GM18861 (cell line): ENCODE data around the gene PTER.

Source experiments
- ATAC-seq: cut with Tn5 transposase; IDR thresholded peaks from one replicate; pipeline ENCODE4 v1.9.1; 2021; ENCODE audit not compliant: unreplicated experiment

Gene PTER, protein sequence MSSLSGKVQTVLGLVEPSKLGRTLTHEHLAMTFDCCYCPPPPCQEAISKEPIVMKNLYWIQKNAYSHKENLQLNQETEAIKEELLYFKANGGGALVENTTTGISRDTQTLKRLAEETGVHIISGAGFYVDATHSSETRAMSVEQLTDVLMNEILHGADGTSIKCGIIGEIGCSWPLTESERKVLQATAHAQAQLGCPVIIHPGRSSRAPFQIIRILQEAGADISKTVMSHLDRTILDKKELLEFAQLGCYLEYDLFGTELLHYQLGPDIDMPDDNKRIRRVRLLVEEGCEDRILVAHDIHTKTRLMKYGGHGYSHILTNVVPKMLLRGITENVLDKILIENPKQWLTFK

DNA sequence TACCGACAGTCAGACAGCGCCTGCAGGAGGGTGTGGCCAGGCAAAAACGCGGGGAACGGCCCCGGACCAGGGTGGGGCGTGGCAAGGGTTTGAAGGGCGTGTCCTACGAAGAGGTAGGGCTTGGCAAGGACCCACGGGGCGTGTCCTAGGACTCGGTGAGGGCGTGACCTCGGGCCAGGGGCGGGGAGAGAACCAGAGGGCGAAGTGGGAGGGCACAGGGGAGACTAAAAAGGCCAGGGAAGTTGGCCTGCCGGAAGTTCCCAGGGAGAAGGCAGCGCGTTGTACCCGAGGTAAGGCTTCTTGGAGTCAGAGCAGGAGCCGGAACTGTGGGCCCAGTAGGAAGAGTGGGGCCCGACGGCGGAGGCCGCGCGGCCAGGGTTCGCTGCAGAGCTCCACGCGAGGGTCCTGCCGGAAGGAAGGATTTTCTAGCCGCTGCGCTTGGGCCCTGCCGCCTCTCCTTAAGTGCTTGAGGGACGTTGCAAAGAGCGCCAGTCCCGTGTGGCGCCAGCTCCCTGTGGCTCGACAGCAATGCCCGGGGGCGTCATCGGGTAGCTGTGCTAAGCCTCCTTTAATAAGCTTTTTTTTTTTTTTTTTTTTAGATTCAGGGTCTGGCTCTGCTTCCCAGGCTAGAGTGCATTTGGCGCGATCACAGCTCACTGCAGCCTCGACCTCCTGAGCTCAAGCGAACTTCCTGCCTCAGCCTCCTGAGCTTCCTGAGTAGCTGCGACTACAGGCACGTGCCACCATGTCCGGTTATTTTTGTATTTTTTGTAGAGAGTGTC is at the start of gene PTER:
Gene PTER, plus strand, starts transcription at position 253 of the 782 bp plus-strand sequence. CDS start 47,375 bp downstream, outside the sequence.
- peak; percentile 97 for ATAC-seq

DNA sequence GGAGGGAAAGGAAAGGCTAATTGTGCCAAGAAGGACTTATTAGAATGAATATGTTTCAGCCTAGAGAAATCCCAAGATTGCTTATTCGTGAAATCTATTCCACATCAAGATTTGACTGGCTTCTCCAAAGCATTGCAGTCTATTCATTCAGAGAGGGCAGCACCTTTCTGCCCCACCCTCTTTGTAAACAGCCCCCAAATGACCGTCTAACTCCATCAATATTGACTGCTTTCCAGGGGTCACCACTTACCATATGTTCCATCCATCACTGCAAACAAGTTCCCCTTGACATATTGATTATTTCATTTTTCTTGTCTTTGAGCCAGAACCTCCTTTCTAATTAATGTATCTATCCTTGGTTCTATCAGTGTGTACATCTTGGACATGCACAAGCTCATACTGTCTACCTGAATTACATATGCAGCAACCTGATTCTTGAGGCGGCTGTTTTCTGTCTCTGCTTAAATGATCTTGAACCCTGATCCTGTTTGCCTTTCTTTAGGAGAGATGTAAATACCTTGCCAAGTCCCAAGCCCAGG is 44.2 kb upstream of the PTER start:
- ATAC-seq: no peak

DNA sequence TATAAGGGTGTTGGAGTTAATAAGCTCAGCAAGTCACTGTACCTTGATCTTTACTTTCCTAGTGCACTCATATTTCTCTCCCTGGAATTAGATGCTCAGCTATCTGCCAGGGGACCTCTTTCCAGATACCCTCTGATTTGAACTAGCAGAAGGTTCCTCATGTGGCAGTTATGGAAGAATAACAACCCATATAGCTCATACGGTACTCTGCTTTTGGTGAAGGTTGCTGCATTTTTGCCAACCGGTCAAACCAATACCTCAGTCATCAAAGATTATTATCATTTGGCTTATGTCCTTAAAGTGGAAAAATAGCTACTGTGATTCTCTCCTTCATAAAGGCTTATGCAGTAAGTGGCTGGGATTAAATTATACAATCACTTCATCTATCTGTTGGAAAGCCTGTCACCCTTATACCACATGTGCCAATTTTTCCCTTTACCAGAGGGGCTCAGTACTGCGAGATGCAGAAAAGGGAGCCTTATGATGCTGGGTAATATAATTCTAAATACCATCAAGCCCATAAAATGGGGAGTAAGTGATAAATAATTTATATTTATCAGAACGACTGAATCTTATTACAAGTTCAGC is 43.4 kb upstream of the PTER start:
- ATAC-seq: no peak

DNA sequence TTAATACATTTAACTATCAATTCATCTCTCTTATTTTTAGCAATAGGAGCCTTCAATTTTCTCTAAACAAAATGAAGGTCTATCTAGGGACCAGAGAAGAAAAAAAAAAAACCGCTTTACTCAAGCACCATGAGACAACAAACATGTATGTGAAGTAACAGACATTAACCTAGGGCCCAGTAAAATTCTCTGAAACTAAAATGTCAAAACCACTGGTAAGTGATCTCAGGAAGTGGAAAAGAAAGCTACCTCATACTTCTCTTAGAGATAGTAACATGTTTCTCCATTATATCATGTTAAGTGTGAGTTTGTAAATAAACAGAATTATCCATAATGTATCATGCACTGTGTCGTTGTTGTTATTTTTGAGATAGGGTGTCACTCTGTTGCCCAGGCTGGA is 35.4 kb upstream of the PTER start:
- peak; percentile 54 for ATAC-seq

DNA sequence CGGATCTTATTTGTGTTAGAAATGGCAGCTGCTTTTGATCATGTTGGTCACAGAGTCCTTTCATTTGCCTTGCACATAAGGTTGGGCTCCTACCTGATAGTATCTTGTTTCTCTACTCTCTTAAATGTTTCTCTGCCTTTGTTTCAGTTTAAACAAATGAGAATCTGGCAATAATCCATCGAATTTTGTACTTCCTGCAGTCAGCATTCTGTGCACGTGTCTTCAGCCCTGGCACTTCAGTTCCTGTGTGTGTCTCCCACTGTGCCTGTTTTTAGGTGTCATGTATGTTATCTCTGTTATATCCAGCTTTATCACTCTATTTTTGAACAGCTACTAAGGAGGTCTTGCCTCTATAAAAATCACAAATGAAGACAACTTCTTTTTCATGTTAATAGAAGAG is 28.4 kb upstream of the PTER start:
- no peak for ATAC-seq

DNA sequence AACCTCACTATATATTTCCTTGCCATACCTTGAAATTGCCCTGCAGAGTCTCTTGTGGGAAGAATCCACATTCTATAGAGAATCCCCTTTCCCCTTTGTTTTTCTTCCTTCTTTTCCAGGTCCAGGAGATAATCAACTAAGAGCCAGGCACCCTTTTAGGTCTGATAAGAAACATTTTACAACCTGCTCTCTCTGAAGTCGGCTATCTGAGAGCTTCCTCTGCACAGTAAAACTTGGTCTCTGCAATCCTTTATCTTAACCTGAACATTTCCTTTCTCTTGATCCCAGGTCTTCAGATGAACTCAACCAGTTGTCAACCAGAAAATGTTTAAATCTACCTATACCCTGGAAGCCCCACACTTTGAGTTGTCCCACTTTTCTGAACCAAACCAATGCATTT is 19.5 kb upstream of the PTER start:
- ATAC-seq: no peak

DNA sequence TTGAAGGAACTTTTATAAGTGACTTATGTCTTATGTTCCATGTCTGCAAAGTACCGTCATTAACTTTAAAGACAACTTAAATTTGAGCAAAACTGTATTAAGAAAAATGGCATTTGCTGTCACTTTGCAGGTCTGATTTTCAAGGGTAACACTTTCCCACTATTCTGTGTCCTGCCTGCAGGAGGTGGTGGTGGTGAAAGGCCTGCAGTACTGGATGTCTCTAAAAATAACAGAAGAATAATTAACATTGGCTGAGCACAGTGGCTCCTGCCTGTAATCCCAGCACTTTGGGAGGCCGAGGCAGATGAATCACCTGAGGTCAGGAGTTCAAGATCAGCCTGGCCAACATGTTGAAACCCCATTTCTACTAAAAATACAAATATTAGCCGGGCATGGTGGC is 13.2 kb upstream of the PTER start:
- no peak for ATAC-seq

DNA sequence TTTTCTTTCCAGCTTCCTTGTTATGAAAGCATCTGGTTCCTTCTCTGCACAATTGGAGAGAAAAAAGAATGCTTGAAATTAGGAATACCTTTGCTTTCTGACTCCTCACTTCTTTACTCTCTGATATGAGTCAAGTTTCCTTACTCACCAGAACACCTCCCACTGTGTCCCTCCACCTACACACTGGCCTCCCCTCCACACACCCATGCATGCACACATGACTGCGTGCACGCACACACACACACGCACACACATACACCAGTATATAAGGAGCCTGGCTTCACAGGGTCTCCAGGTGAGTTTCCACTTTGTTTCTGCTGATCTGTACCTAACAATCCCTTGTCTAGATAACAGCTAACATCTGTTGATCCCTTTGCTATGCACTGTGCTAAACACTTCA is 11.4 kb upstream of the PTER start:
- no peak for ATAC-seq

DNA sequence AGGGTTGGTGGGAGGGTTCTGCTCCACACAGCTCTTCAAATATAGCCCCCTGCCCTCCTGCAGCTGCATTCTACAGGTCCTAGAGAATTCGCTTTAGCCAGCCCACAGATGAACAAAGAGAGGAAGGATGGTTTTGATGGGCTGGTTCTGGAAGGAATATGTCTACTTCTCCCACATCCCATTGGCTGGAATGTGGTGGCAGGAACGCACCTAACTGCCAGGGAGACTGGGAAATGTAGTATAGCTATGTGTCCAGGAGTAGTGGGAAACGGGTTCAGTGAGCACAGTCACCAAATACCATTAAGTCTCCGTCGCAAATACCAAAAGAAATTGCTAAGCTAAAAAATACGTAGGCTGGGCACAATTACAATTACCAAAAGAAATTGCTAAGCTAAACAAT is 7.3 kb upstream of the PTER start:
- ATAC-seq: no peak

DNA sequence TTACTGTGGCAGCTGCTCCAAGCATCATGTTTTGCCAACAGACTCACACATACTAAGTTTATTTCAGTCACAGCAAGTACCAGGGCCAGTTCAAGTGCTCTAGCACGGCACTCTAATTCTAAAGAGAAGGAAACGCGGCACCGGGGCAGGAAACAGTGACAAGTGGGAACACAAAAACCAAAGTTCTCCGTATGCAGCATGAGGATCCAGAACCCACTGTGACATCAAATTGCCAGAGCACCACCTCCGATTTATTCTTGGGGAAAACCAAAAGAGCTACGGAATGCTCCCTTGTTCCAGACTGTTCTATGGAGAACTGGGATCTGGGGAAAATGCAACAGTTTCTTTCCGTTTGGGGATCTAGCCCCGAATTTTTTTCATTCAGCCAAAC is 448 bp upstream of the PTER start:
- ATAC-seq: peak; percentile 2

DNA sequence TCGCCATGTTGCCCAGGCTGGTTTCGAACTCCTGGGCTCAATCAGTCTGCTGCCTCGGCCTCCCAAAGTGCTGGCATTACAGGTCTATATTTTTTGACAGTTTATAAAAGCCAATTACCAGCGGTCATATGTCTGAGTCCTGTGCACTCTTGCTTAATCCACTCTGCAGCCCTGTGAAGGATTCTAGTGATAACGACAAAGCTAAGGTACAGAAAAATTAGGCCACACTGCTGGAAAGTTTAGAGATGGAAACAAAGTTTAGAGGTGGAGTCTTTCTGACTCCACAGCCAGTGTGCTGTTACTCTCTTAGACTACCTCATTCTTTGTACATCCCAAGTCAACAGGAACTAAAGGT is 707 bp downstream of the PTER start:
- no peak for ATAC-seq

DNA sequence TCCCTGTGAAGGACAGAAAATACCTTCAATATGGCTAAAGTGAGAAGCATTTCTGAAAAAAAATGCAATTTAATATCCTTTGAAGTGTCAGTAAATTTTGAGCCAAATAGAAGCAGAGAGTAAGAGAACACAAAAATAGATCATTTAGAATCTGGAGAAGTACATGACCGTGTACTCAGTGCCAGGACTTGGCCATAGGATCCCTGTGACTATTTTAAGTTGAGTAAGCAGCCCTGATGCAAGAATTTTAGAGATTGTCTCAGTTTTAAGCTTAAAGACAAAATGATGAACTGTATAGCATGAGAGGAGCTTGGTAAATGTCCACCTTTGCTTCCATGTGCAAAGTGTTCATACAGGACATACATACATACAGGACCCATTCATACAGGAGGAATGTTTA is 2.5 kb downstream of the PTER start:
- no peak for ATAC-seq

DNA sequence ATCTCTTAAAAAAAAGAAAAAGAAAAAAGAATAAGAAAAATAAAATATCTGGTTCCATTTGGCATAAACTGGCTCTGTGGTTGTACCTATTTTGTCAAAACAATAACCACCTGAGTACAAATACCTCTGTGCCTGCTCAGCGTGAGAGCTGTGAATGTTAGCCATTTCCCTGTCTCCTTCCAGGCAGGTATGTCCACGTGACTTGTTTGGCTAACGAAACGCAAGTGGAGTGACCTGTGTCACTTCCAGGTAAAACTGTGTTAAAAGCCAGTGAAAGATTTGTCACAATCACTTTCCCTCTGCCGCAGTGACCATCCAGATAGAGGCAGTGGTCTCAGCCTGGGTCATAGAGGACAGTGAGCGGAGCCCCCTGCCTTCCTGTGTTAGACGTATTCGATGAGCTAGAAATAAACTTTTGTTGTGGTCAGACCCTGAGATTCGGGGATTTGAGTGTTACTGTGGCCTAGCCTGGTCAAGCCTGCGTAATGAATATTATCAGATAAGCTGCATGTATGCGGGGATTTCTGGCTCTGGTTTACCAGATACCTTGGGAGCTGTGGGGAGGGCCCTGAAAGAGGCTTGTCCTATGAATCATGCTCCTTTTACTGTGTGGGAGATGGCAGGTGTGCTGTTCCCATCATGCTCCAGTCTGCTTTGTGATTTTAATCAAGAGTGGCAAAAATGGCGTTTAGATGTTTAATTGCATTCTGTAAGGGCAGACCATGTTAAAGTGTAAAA is 3.8 kb downstream of the PTER start:
- no peak for ATAC-seq

DNA sequence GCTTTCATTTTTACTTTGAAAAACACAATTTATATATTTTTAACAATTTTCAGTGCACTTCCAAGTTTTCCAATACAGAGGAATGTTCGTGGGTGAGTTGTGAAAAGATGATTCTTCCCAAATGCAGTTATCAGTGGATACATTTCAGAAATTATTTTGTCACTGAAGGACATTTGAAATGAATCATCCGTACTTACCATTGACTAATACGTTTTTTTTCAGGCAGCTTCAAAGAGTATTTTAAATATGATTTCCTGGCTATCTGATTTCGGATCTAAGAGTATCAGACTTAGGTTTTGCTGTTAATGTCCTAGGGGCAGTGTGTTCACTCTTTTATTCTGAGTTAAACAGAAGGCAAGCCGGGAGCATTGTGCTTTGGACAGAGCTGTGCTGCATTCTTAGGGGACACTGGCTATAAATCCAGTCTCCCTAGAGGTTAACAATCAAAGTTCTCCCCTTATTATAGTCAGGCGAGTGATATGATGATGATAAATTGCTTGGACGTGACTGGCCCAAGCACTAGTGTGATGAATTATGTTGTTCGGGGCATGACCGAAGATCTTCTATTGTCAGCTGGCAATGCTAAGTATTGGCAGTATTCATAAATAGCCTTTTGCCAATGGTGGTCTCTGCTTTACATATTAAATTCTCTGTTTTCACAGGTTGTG is 4.5 kb downstream of the PTER start:
- ATAC-seq: no peak

DNA sequence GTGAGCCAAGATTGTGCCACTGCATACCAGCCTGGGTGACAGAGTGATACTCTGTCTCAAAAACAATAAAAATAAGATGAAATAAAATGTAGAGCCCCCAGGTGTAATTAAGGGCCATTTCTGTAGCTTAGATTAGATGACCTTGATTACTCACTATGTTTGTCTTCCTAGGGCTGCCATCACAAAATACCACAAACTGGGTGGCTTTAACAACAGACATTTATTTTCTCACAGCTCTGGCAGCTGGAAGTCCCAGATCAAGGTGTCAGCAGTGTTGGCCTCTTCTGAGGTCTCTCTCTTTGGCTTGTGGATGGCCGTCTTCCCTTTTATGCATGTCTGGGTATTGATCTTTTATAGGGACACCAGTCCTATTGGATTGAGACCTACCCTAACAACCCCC is 6.1 kb downstream of the PTER start:
- no peak for ATAC-seq

DNA sequence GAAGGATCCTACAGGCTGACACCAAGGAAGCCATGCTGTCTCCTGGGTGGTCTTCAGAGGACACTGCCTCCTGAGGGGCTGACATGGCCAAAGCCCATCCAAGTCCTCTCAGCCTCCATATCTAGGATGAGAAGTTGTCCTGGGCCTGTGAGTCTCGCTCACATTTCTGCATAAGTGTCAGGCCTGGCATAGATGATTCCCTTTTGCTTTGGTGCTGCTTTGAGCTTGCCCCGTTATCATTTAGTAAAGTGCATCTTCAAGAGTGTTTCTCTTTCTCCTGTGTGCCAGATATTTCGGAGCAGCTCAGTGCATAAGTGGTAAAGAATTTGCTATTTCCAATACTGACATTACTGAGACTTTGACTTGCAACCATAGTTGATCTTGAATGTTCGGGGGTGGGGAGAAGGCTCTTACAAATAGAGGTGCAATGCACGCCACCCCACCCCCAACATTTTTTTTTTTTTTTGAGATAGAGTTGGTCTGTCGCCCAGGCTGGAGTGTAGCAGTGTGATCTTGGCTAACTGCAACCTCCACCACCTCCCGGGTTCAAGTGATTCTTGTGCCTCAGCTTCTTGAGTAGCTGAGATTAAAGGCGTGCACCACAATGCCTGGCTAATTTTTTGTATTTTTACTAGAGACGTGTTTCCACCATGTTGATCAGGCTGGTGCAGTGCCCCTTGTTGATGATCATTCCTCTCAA is 9.1 kb downstream of the PTER start:
- ATAC-seq: no peak

DNA sequence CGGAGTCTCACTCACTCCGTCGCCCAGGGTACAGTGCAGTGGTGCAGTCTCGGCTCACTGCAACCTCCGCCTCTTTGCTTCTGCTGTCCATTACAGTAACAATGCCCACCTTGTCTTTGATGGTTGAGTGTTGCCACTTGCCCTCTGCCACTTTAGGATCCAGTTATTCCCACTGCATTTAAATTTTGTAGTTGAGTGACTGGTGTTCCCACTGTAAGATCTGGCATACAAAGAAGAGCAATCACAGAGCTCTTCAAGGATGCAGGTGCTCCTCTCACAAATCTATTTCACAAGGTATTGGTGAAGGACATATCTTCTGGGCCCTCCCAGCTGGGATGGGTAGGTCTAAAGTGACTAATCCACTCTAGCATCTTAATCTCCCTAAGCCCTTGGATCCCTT is 12.6 kb downstream of the PTER start:
- no peak for ATAC-seq

DNA sequence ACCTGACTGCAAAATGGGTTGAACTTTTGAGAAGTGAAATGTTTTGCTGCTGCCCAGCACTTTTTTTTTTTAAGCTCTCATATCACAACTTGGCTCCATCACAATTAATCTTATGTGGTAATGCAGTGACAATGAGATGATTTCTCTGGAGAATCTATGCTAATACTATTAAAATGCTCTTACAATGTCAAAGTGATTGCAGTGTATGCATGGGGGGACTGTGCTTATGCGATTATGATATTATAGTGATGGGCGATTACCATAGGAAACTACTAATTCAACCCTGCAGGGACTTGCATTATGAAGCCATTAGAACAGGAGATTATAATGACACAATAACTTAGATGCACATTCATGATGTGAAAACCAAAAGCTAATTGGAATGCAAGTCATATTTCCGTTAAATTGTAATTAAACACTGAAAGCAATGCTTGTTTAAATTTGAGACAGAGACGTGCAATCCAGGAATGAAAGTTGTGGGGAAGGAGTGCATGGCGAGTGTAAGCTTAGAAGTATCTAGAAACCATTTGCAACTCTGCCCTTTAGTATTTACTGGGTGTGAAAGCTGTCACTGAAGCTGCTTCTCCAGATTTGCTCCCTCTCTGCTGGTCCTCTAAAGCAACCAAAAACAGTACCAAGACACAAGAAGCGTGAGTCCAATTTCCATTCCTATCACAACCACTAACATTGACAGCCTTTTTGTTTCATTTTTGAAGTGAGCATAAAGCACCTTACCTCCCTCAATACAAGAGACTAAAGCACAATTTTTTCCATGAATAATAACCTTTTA is 21.6 kb downstream of the PTER start:
- no peak for ATAC-seq

DNA sequence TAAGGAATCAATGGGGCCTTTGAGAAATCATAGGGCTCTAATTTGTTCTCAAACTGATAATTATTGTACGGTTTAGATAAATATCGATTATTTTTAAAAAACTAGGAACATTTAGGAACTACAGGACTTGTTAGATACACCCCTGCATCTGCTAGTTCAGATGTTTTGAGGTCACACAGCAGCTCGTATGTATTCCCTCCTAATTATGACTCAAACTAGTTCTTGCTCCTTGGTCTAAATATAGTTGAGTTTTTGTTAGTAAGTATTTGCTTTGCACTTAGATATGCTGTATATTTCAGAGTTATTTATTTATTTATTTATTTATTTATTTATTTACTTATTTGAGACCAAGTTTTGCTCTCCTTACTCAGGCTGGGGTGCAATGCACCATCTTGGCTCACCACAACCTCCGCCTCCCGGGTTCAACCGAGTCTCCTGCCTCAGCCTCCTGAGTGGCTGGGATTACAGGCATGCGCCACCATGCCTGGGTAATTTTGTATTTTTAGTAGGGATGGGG is 22.7 kb downstream of the PTER start:
- no peak for ATAC-seq
